HepG2 (cell line): ENCODE results near the gene SLCO2B1. TPM values are rescaled to one million over a fixed set of nuclear protein-coding genes. Genes with fewer than 3 reads are reported as not detected.

Experiments used
- CCDC6 ChIP-seq: sonication (generic); formaldehyde crosslinking; IDR thresholded peaks from 2 replicates; pipeline ENCODE4 v1.8.1; 2022; ENCODE audit warnings: mild to moderate bottlenecking, missing genetic modification reagents, moderate library complexity
- EP300 ChIP-seq, 3 experiments: sonication (generic) in 1 of 3; formaldehyde crosslinking in 1 of 3; IDR thresholded peaks; 2 replicates each; pipeline versions ENCODE4 v1.5.1 to v1.6.1; 2011 to 2020; ENCODE audit warnings: low read depth in 2 of 3, low read length in 2 of 3, borderline replicate concordance in 1 of 3, improper control_type of control experiment in 1 of 3, mild to moderate bottlenecking in 1 of 3, missing genetic modification reagents in 1 of 3, moderate library complexity in 1 of 3
- MTF2 ChIP-seq: sonication (generic); formaldehyde crosslinking; IDR thresholded peaks from 2 replicates; pipeline ENCODE4 v1.5.0; 2020; ENCODE audit warnings: missing genetic modification reagents, borderline replicate concordance
- NR2F2 ChIP-seq: IDR thresholded peaks from 2 replicates; pipeline ENCODE4 v1.6.1; 2012; ENCODE audit warnings: low read depth, inconsistent platforms, borderline replicate concordance
- PRMT3 ChIP-seq: sonication (generic); formaldehyde crosslinking; IDR thresholded peaks from 2 replicates; pipeline ENCODE4 v1.8.1; 2022; ENCODE audit warnings: low read depth, mild to moderate bottlenecking, moderate library complexity, missing genetic modification reagents, borderline replicate concordance
- RBFOX2 ChIP-seq: fragments of 200-400 bp; formaldehyde crosslinking; IDR thresholded peaks from 2 replicates; pipeline ENCODE4 v1.6.1; 2017; ENCODE audit warnings: low read depth, mild to moderate bottlenecking, low read length
- RBM22 ChIP-seq: fragments of 200-400 bp; formaldehyde crosslinking; optimal IDR thresholded peaks from 2 replicates; pipeline ENCODE3; 2017; ENCODE audit warnings: mild to moderate bottlenecking, low read length, moderate library complexity
- ZFP36 ChIP-seq: fragments of 150-350 bp; IDR thresholded peaks from 2 replicates; pipeline ENCODE4 v1.6.1; 2018; ENCODE audit warnings: borderline replicate concordance, low read length, low read depth; ENCODE audit not compliant: partially characterized antibody
- ZMYM4 ChIP-seq: sonication (generic); formaldehyde crosslinking; IDR thresholded peaks from 2 replicates; pipeline ENCODE4 v1.8.1; 2023; ENCODE audit warnings: mild to moderate bottlenecking, missing genetic modification reagents
- ZNF142 ChIP-seq: sonication (generic); formaldehyde crosslinking; IDR thresholded peaks from 2 replicates; pipeline ENCODE4 v1.4.0; 2020; ENCODE audit warnings: missing genetic modification reagents
- ZNF790 ChIP-seq: sonication (generic); formaldehyde crosslinking; IDR thresholded peaks from 2 replicates; pipeline ENCODE4 v1.8.0; 2022; ENCODE audit warnings: missing genetic modification reagents, mild to moderate bottlenecking, borderline replicate concordance
- polyA plus RNA-seq, 8 experiments: library from polyadenylated mRNA; depleted of rRNA in 3 of 8; stranded (reverse) in 7 of 8; unstranded in 1 of 8; fragments of >200 nt; fragmentation: Illumina TruSeq in 4 of 8; extraction: Trizol in 4 of 8; gene quantifications; 2 replicates each; pipeline versions ENCODE4 v1.2.1 to v1.2.3, GENCODE V29; 2011 to 2016; ENCODE audit warnings: low read depth in 4 of 8, missing spikeins in 1 of 8, mixed read lengths in 1 of 8; ENCODE audit not compliant: insufficient read depth in 1 of 8
- total RNA-seq, 5 experiments: library from RNA; depleted of rRNA; stranded (reverse); fragments of >200 nt; fragmentation: Illumina TruSeq; extraction: Trizol; gene quantifications; 2 replicates each; pipeline ENCODE4 v1.2.3, GENCODE V29; 2016; ENCODE audit warnings: low read depth in 1 of 5
- TF ChIP-seq, protein P1 (sequence below): sonication (generic); formaldehyde crosslinking; IDR thresholded peaks from 2 replicates; pipeline ENCODE4 v1.5.0; 2020; ENCODE audit warnings: missing genetic modification reagents, mild to moderate bottlenecking, borderline replicate concordance
- TF ChIP-seq, protein P2 (sequence below): sonication (generic); formaldehyde crosslinking; IDR thresholded peaks from 2 replicates; pipeline ENCODE4 v1.4.0; 2020; ENCODE audit warnings: missing genetic modification reagents
- TF ChIP-seq, protein P3 (sequence below): sonication (generic); formaldehyde crosslinking; IDR thresholded peaks from 2 replicates; pipeline ENCODE4 v1.4.0; 2020; ENCODE audit warnings: low read depth, mild to moderate bottlenecking, missing genetic modification reagents

SLCO2B1 gene
- total and polyA plus RNA-seq, 2 of the 13 experiments (the other 11 are each of a cell fraction or from before 2014, with no cell fraction given), result 15.3 to 19.8 TPM

DNA sequence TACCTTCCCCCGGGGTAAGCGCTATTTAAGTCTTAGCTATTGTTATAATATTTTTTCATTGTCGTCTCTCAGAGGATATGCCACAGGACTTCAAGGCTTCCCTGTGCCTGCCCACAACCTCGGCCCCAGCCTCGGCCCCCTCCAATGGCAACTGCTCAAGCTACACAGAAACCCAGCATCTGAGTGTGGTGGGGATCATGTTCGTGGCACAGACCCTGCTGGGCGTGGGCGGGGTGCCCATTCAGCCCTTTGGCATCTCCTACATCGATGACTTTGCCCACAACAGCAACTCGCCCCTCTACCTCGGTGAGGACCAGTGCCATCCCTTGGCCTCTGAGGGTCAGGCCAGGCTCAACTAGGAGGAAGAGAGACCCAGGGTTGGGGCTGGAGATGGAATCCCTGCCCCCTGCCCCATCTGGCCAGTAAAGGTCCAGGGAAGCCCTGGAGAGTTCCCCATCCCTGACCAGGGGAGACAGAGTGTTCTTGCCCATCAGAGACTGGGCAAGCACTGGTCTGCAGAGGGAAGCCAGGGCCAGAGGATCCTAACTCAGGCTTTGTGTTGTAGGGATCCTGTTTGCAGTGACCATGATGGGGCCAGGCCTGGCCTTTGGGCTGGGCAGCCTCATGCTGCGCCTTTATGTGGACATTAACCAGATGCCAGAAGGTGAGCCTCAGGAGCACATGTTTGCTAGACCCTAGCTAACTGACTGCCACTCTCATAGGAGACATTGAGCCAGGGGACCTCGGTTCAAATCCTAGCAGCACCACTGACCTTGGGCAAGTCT, 18.4 kb downstream of the SLCO2B1 start (continued):
- no peak for TF ChIP-seq CCDC6 (CRISPR knock-in tag)
- TF ChIP-seq, protein P1, sequence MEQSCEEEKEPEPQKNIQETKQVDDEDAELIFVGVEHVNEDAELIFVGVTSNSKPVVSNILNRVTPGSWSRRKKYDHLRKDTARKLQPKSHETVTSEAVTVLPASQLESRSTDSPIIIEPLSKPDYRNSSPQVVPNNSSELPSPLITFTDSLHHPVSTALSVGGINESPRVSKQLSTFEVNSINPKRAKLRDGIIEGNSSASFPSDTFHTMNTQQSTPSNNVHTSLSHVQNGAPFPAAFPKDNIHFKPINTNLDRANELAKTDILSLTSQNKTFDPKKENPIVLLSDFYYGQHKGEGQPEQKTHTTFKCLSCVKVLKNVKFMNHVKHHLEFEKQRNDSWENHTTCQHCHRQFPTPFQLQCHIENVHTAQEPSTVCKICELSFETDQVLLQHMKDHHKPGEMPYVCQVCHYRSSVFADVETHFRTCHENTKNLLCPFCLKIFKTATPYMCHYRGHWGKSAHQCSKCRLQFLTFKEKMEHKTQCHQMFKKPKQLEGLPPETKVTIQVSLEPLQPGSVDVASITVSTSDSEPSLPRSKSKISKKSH (CRISPR knock-in tag), result no peak
- TF ChIP-seq, protein P2, sequence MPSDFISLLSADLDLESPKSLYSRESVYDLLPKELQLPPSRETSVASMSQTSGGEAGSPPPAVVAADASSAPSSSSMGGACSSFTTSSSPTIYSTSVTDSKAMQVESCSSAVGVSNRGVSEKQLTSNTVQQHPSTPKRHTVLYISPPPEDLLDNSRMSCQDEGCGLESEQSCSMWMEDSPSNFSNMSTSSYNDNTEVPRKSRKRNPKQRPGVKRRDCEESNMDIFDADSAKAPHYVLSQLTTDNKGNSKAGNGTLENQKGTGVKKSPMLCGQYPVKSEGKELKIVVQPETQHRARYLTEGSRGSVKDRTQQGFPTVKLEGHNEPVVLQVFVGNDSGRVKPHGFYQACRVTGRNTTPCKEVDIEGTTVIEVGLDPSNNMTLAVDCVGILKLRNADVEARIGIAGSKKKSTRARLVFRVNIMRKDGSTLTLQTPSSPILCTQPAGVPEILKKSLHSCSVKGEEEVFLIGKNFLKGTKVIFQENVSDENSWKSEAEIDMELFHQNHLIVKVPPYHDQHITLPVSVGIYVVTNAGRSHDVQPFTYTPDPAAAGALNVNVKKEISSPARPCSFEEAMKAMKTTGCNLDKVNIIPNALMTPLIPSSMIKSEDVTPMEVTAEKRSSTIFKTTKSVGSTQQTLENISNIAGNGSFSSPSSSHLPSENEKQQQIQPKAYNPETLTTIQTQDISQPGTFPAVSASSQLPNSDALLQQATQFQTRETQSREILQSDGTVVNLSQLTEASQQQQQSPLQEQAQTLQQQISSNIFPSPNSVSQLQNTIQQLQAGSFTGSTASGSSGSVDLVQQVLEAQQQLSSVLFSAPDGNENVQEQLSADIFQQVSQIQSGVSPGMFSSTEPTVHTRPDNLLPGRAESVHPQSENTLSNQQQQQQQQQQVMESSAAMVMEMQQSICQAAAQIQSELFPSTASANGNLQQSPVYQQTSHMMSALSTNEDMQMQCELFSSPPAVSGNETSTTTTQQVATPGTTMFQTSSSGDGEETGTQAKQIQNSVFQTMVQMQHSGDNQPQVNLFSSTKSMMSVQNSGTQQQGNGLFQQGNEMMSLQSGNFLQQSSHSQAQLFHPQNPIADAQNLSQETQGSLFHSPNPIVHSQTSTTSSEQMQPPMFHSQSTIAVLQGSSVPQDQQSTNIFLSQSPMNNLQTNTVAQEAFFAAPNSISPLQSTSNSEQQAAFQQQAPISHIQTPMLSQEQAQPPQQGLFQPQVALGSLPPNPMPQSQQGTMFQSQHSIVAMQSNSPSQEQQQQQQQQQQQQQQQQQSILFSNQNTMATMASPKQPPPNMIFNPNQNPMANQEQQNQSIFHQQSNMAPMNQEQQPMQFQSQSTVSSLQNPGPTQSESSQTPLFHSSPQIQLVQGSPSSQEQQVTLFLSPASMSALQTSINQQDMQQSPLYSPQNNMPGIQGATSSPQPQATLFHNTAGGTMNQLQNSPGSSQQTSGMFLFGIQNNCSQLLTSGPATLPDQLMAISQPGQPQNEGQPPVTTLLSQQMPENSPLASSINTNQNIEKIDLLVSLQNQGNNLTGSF (CRISPR knock-in tag), result no peak
- 0 out of 2 replicates have a peak, but pooled peaks have one; percentile 31 for TF ChIP-seq MTF2 (CRISPR knock-in tag)
- peak; percentile 7 for TF ChIP-seq RBM22
- TF ChIP-seq, protein P3, sequence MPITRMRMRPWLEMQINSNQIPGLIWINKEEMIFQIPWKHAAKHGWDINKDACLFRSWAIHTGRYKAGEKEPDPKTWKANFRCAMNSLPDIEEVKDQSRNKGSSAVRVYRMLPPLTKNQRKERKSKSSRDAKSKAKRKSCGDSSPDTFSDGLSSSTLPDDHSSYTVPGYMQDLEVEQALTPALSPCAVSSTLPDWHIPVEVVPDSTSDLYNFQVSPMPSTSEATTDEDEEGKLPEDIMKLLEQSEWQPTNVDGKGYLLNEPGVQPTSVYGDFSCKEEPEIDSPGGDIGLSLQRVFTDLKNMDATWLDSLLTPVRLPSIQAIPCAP, result no peak
- no peak for TF ChIP-seq NR2F2
- no peak for TF ChIP-seq PRMT3
- TF ChIP-seq ZNF790 (CRISPR knock-in tag), result no peak
- TF ChIP-seq RBFOX2, result no peak
- no peak for TF ChIP-seq ZFP36
- no peak for TF ChIP-seq ZMYM4
- TF ChIP-seq ZNF142 (CRISPR knock-in tag), result no peak
- TF ChIP-seq EP300 (IDR thresholded peaks at IDR 0.05; ENCODE audit: low read depth in 2 of 2, low read length in 2 of 2), result no peak
- TF ChIP-seq EP300 (CRISPR knock-in tag; IDR thresholded peaks at IDR 0.05; ENCODE audit: borderline replicate concordance), result no peak
